SK-N-MC (cell line): ENCODE data around the gene ARID5B.

Experiments used
- EZH2 ChIP-seq: fragments of 200-600 bp; sonication (generic); IDR thresholded peaks from one replicate; pipeline ENCODE4 v1.6.1; 2017; ENCODE audit warnings: antibody characterized with exemption
- FOXP2 ChIP-seq: optimal IDR thresholded peaks from 2 replicates; pipeline ENCODE3; 2011; ENCODE audit warnings: mild to moderate bottlenecking, moderate library complexity; ENCODE audit not compliant: insufficient read depth; ENCODE audit errors: extremely low read length, control extremely low read depth
- POLR2AphosphoS5 ChIP-seq: IDR thresholded peaks from 2 replicates; pipeline ENCODE4 v1.6.1; 2012; ENCODE audit warnings: mild to moderate bottlenecking, low read depth, low read length, borderline replicate concordance

GRCh38 chr10:61953183-61953582, 51.7 kb downstream of the ARID5B start:
- TF ChIP-seq POLR2AphosphoS5 (no peak), EZH2 (no peak), FOXP2 (no peak)
